NB4 (cell line): ENCODE results near the gene SLC30A1.
A peak's percentile ranks its signal among the peaks of the same experiment; 100 is the strongest.

Experiments
- DNase-seq: peaks from one replicate; pipeline ENCODE4 v3.0.0; 2010; ENCODE audit warnings: low read depth
- H3K4me3 ChIP-seq: one replicate; pipeline ENCODE4 v1.5.1; 2011; ENCODE audit warnings: mild to moderate bottlenecking, low read depth, low read length, moderate library complexity
- MYC ChIP-seq: IDR thresholded peaks from 2 replicates; pipeline ENCODE4 v1.6.1; 2011; ENCODE audit warnings: low read depth, low read length
- POLR2A ChIP-seq: IDR thresholded peaks from 2 replicates; pipeline ENCODE4 v1.6.1; 2011; ENCODE audit warnings: mild to moderate bottlenecking; ENCODE audit not compliant: insufficient read length; ENCODE audit errors: extremely low read depth
- TF ChIP-seq, protein P1 (sequence below): IDR thresholded peaks from one replicate; pipeline ENCODE4 v1.5.1; 2012; ENCODE audit warnings: low read depth, low read length
- TF ChIP-seq, protein P2 (sequence below): IDR thresholded peaks from 2 replicates; pipeline ENCODE4 v1.6.1; 2011; ENCODE audit warnings: low read depth, low read length

SLC30A1 gene

DNA sequence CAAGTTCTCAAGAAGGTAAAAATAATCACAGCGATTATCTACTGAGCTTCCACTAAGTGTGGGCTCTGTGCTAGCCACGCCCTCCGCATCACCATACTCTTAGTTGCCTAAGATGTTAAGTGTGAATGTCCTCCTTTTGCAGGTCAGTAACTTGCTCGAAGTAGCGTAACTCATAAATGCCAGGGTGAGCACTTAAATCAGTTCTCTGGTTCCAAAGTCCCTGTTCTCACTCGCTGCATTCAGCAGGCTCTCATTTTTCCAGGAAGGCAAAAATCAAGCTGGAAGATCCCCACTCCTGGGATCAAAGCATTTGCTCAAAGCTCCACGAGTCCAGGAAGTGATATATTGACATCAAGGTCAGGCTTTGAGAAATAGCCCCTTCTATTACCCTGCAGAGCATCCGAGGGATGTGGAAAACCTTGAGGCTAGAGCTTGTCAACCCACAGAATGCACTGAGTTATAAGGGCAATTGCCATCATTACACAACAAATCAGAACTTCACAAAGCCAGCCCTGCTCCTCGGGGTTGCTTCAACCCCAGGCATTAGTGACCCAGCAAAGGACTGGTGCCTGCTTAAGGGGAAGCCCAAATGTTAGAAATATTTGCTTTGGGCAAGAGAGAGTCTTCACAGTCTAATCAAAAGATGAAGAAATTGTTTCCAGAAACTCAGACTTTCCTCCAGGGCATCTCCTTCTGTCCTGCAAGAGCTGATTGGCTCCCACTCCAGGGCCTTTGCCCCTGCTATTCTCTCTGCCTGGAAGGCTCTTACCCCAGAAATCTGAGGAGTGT lies 19.5 kb downstream of the SLC30A1 start:
- DNase-seq = no peak
- TF ChIP-seq MYC = no peak
- TF ChIP-seq, protein P1, sequence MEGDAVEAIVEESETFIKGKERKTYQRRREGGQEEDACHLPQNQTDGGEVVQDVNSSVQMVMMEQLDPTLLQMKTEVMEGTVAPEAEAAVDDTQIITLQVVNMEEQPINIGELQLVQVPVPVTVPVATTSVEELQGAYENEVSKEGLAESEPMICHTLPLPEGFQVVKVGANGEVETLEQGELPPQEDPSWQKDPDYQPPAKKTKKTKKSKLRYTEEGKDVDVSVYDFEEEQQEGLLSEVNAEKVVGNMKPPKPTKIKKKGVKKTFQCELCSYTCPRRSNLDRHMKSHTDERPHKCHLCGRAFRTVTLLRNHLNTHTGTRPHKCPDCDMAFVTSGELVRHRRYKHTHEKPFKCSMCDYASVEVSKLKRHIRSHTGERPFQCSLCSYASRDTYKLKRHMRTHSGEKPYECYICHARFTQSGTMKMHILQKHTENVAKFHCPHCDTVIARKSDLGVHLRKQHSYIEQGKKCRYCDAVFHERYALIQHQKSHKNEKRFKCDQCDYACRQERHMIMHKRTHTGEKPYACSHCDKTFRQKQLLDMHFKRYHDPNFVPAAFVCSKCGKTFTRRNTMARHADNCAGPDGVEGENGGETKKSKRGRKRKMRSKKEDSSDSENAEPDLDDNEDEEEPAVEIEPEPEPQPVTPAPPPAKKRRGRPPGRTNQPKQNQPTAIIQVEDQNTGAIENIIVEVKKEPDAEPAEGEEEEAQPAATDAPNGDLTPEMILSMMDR = no peak
- TF ChIP-seq, protein P2, sequence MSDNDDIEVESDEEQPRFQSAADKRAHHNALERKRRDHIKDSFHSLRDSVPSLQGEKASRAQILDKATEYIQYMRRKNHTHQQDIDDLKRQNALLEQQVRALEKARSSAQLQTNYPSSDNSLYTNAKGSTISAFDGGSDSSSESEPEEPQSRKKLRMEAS = no peak
- no peak for TF ChIP-seq POLR2A
- H3K4me3 ChIP-seq = no peak overlapping the region

DNA sequence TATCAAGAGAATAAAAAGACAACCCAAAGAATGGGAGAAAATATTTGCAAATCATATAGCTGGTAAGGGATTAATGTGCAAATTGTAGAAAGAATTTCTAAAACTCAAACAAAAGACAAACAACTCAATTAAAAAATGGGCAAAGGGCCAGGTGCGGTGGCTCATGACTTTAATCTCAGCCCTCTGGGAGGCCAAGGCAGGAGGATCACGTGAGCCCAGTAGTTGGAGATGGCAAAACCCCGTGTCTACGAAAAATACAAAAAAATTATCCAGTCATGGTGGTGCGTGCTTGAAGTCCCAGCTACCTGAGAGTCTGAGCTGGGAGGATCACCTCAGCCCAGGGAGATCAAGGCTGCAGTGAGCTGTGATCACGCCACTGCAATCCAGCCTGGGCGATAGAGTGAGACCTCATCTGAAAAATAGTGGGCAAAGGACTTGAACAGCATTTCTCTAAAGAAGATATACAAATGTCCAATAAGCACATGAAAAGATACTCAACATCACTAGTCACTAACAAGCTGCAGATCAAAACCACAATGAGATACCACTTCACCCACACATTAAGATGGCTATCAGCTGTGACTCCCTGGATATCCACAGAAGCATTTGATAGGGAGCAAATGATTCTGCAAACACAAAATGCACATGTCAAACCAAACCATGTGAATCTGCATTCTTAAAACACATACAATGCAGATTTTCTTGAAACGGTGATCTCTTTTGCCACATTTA lies 20.9 kb downstream of the SLC30A1 start:
- no peak overlapping the region for H3K4me3 ChIP-seq
- no peak for DNase-seq
- TF ChIP-seq, protein P1 = no peak
- TF ChIP-seq MYC (no peak), POLR2A (no peak)
- TF ChIP-seq, protein P2 = no peak

DNA sequence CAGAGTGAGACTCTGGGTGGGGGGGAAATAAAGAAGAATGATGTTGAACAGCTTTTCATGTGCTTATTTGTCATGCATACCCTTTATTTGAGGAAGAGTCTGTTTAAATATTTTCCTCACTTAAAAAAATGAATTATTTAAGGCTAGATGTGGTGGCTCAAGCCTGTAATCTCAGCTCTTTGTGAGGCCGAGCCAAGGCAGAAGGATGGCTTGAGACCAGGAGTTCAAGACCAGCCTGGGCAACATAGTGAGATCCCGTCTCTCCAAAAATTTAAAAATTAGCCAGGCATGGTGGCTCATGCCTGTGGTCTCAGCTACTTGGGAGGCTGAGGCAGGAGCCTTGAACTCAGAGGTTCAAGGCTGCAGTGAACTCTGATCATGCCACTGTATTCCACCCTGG lies 25.4 kb downstream of the SLC30A1 start:
- no peak overlapping the region for H3K4me3 ChIP-seq
- DNase-seq = no peak
- TF ChIP-seq MYC (no peak), POLR2A (no peak)
- TF ChIP-seq, protein P1 = no peak

DNA sequence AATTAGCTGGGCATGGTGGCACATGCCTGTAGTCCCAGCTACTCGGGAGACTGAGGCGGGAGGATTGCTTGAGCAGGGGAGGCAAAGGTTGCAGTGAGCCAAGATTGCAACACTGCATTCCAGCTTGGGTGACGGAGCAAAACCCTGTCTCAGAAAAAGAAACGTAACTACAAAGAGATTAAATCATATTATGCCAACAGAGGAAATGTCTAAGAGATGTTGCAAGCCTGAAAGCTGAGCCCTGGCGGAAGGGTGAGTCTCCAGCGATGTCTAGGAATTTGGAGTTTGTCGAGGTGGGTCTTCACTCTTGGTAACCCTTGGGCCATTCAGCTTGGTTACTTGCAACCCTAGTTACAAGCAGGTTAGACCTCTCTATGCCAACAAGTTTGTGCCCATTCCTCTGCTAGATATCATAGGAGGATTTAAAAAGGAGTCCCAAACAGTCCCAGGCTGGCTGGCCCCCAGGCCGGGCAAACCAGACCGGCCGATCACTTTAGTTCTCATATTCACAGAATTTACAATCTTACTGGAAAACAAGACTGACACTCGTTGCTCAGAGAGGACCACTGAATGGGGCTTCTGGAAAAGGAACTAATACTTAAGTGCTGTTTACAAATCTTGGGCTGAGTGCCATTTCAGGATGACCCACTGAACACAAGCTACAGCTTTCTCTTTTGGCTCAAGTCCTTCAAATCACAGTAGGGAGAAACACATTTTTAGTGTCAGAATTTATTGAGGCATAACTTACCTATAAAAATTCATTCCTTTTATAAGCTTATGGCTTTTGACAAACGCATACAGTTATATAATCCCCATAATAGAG lies 27.1 kb downstream of the SLC30A1 start:
- peak; percentile 68 for DNase-seq
- no peak overlapping the region for H3K4me3 ChIP-seq
- TF ChIP-seq, protein P2 = no peak
- TF ChIP-seq, protein P1 = no peak
- TF ChIP-seq MYC = no peak
- TF ChIP-seq POLR2A = no peak

DNA sequence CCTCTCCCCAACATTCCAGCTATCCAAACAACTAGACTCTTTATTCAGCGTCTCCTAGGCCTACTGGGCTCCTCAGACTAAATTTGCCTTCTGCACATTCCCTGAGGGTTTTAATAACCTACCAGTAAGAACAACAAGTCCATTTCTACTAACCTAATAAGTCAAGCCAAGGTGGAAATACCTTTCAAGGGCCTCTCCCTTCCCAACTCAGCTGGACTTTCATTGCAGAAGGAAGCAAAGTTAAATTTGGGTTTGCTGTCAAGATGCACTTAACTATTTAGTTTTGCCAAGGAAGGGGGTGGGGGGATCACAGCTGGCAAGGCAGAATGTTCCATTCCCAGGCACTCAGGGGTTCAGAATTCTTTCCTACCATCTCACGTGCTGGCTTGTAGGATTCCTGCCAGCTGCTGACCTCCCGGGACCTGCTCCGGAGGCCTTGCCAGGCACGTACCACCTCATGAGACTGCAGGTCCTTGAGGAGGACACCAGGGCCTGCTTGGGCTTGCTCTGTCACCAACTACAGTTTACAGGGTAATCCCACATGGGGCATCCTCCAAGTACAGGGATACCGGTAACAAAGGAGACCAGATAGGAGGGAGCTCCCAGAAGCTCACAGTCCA lies 29.8 kb downstream of the SLC30A1 start:
- H3K4me3 ChIP-seq = no peak overlapping the region
- no peak for DNase-seq

More for the DNA sequence above, 29.8 kb downstream of the SLC30A1 start:
- TF ChIP-seq, protein P1 = no peak
- TF ChIP-seq POLR2A = no peak
